Effector CD8-positive, alpha-beta T cell (primary cell): Measurements from ENCODE around the gene SLC9A3.

ENCODE experiments used
- DNase-seq: peaks from one replicate; lab custom pipeline; 2025; lab: John Stamatoyannopoulos, UW

Gene SLC9A3

GRCh38 chr5:460273-460625, 64.0 kb downstream of the SLC9A3 start:
- no peak for DNase-seq

GRCh38 chr5:459562-460272, 64.5 kb downstream of the SLC9A3 start:
- no peak for DNase-seq

- no peak for DNase-seq
Observed at GRCh38 chr5:458547-459353, 65.5 kb downstream of the SLC9A3 start.

GRCh38 chr5:457195-457961, 66.9 kb downstream of the SLC9A3 start:
- DNase-seq, result no peak

GRCh38 chr5:456351-457194, 67.7 kb downstream of the SLC9A3 start:
- DNase-seq, result no peak

GRCh38 chr5:455806-456205, 68.4 kb downstream of the SLC9A3 start:
- DNase-seq, result no peak

- no peak for DNase-seq
Observed at GRCh38 chr5:454936-455335, 69.3 kb downstream of the SLC9A3 start.

- DNase-seq, result no peak
Observed at GRCh38 chr5:453725-454481, 70.3 kb downstream of the SLC9A3 start.

GRCh38 chr5:452978-453710, 71.1 kb downstream of the SLC9A3 start:
- DNase-seq, result no peak

GRCh38 chr5:451587-452458, 72.4 kb downstream of the SLC9A3 start:
- DNase-seq, result no peak

- no peak for DNase-seq
Observed at GRCh38 chr5:449151-449550, 75.1 kb downstream of the SLC9A3 start.

- no peak for DNase-seq
Observed at GRCh38 chr5:448766-449090, 75.5 kb downstream of the SLC9A3 start.

- DNase-seq, result no peak
Observed at GRCh38 chr5:448061-448765, 76.0 kb downstream of the SLC9A3 start.

GRCh38 chr5:447501-447900, 76.7 kb downstream of the SLC9A3 start:
- no peak for DNase-seq

- DNase-seq, result no peak
Observed at GRCh38 chr5:446883-447263, 77.4 kb downstream of the SLC9A3 start.

GRCh38 chr5:446066-446882, 78.0 kb downstream of the SLC9A3 start:
- no peak for DNase-seq

- DNase-seq, result no peak
Observed at GRCh38 chr5:445591-445990, 78.7 kb downstream of the SLC9A3 start.

- no peak for DNase-seq
Observed at GRCh38 chr5:444226-444625, 80.0 kb downstream of the SLC9A3 start.
